Psoas muscle (tissue), 8 donors: ENCODE measurements around the gene ESYT3. TPM values are rescaled to one million over a fixed set of nuclear protein-coding genes. Genes with fewer than 3 reads are reported as not detected.
A peak's percentile ranks its signal among the peaks of the same experiment; 100 is the strongest.
"Not testable (repeated sequence)": the region's sequence is repeated elsewhere in the genome, so short reads cannot be mapped to it uniquely, and the experiment has no call there.

Source experiments
- ATAC-seq, 4 donors: fragments of 200-7000 bp; cut with Tn5 transposase; one replicate each; pipeline ENCODE4 v1.9.1; 2020; ENCODE audit warnings: moderate library complexity in 3 of 4, mild to moderate bottlenecking in 2 of 4
- DNase-seq, 2 donors: peaks; one replicate each; pipeline ENCODE4 v3.0.0-alpha.2; 2020
- H3K27ac ChIP-seq: fragments of 200-600 bp; one replicate; pipeline ENCODE4 v1.8.0; 2022
- H3K27me3 ChIP-seq, 3 donors: fragments of 200-600 bp in 1 of 3; one replicate each; pipeline versions ENCODE4 v1.6.1 to v1.8.0; 2013 to 2022; ENCODE audit warnings: low read length in 2 of 3, mild to moderate bottlenecking in 2 of 3, moderate library complexity in 1 of 3; ENCODE audit not compliant: insufficient read depth in 3 of 3
- H3K36me3 ChIP-seq, 2 donors: fragments of 200-600 bp in 1 of 2; one replicate each; pipeline versions ENCODE4 v1.6.1 to v1.8.0; 2013 to 2022; ENCODE audit warnings: low read depth in 1 of 2, mild to moderate bottlenecking in 1 of 2, moderate library complexity in 1 of 2; ENCODE audit not compliant: insufficient read depth in 1 of 2
- H3K4me1 ChIP-seq: fragments of 200-600 bp; one replicate; pipeline ENCODE4 v1.8.0; 2022
- H3K4me3 ChIP-seq: fragments of 200-600 bp; one replicate; pipeline ENCODE4 v1.8.0; 2022; ENCODE audit warnings: mild to moderate bottlenecking
- H3K9me3 ChIP-seq: fragments of 200-600 bp; one replicate; pipeline ENCODE4 v1.8.0; 2022
- WGBS, 3 donors: extraction: QIAGEN DNeasy Blood & Tissue Kit; methylation state at CpG; one replicate each; pipeline versions ENCODE4 v1.1.6 to v1.1.7; 2013; 5-methylcytosine and 5-hydroxymethylcytosine counted together
- intact Hi-C, 2 donors: fragments of 100-400 bp; cut with DNase I; formaldehyde crosslinking; loops; one replicate each; pipeline versions ENCODE4 v1.11.0 to v1.14.2; 2022
- polyA plus RNA-seq, 3 donors: library from polyadenylated mRNA; stranded (reverse); fragments of 200-250 nt; gene quantifications; one replicate each; pipeline ENCODE4 v1.2.3, GENCODE V29; 2013
- total RNA-seq, 4 donors: library from RNA; stranded (reverse); fragmentation: NEBNext Ultra II Directional in 2 of 4; extraction: Animal tissue kit (Norgen Biotek cat#: 25700) in 2 of 4; gene quantifications; one replicate each; pipeline versions ENCODE4 v1.2.1 to v1.2.4, GENCODE V29; 2021 to 2023
- TF ChIP-seq, protein P1 (sequence below): fragments of 200-600 bp; IDR thresholded peaks from one replicate; pipeline ENCODE4 v1.8.0; 2022; ENCODE audit warnings: antibody characterized with exemption
- donor health status: healthy with polysubstance abuse.
- donor health status: DM: no; HTN: no; CAD: no; lungs with moderate emphysema.
- donor health status: Bipolar disorder and iron deficiency.
- donor health status: healthy.
- donor health status: DM: yes; HTN: yes; CAD: no.
- donor health status: DM: no; HTN: no; CAD: no.
- donor health status: DM: no; HTN: no; CAD: no.
- donor health status: DM: yes; HTN: yes; CAD: no.

ESYT3 gene
- total and polyA plus RNA-seq, 7 donors, result 0.35 to 4.5 (median 2.0) TPM

DNA sequence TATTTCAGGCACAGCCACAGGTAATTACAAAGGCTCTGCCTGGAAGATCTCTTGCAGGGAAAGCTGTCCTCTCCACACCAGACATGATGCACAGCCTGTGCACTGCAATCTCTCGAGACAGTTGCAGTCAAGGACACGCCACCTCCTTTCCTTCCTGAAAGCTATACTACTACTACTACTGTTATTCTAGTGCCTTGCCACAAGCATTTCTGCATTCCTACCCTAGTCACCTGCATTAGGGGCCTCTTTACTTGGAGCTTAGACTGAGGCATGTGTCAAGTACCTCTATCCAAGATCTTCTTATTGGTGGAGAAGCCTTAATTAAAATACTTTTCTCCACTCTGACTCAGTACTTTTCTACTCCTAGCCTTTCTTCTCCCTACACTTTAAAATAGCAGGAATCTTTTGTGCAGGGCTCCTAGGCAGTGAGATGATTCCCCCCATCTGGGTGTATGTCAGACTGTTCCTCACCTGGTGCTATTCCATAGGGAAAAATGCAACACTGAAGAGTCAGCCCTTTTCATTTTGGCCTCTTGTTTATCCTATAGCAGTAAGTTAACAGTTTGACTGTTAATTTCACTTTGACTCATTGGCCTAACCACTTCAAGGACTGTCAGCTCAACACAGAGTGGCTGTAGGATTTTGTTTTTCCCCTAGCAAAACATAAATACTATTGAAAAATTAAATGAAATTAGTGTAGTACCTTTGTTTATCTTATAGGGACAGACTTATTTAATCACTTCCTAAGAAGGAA lies 78.9 kb downstream of the ESYT3 start:
- Histone ChIP-seq H3K4me3 (no peak overlapping the region), H3K9me3 (no peaks in the 10 kb centered on the region), H3K4me1 (peaks cover 5% of the 10 kb centered on the region), H3K27me3 (no peaks in the 10 kb centered on the region), H3K36me3 (peaks cover 4 to 11% of the 10 kb centered on the region in 2 donors), H3K27ac (no peak overlapping the region)
- TF ChIP-seq, protein P1, sequence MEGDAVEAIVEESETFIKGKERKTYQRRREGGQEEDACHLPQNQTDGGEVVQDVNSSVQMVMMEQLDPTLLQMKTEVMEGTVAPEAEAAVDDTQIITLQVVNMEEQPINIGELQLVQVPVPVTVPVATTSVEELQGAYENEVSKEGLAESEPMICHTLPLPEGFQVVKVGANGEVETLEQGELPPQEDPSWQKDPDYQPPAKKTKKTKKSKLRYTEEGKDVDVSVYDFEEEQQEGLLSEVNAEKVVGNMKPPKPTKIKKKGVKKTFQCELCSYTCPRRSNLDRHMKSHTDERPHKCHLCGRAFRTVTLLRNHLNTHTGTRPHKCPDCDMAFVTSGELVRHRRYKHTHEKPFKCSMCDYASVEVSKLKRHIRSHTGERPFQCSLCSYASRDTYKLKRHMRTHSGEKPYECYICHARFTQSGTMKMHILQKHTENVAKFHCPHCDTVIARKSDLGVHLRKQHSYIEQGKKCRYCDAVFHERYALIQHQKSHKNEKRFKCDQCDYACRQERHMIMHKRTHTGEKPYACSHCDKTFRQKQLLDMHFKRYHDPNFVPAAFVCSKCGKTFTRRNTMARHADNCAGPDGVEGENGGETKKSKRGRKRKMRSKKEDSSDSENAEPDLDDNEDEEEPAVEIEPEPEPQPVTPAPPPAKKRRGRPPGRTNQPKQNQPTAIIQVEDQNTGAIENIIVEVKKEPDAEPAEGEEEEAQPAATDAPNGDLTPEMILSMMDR, result no peak
- intact Hi-C loops, result no loop called here
- ATAC-seq (peak in 2 of 4 donors; percentile 26 to 66), DNase-seq (no peak)
- 59 to 73% (median 66%) methylated on average over 2 of the region's 2 CpGs for WGBS, 3 donors

DNA sequence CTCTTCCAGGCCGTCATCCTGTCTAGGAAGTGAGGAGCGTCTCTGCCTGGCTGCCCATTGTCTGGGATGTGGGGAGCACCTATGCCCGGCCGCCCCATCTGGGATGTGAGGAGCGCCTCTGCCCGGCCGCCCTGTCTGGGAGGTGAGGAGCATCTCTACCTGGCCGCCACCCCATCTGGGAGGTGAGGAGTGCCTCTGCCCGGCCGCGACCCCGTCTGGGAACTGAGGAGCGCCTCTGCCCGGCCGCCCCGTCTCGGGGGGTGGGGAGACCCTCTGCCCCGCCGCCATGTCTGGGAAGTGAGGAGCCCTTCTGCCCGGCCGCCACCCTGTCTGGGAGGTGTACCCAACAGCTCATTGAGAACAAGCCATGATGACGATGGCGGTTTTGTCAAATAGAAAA lies 87.0 kb downstream of the ESYT3 start:
- H3K4me1 ChIP-seq, ATAC-seq, DNase-seq, H3K27me3 ChIP-seq, H3K9me3 ChIP-seq, H3K4me3 ChIP-seq, H3K36me3 ChIP-seq, intact Hi-C loops, H3K27ac ChIP-seq: not testable (repeated sequence)
- WGBS, 3 donors, result 96 to 98% (median 98%) methylated on average over 23 of the region's 23 CpGs

Other genes with a start within 250 kb of the ESYT3 start
- gene ARMC8, start 247.3 kb upstream of the ESYT3 start, total RNA-seq, result 10 to 100 TPM; 40.1 to 92.1 (median 60.3) TPM
- 10 to 100 TPM; 25.4 to 38.7 (median 27.5) TPM for gene ARMC8, start 247.3 kb upstream of the ESYT3 start, polyA plus RNA-seq
- gene NME9, start 104.8 kb upstream of the ESYT3 start, total RNA-seq, result 1 to 10 TPM; 1.4 to 3.1 (median 1.7) TPM
- under 1 TPM; 0.04 to 0.80 (median 0.68) TPM for gene NME9, start 104.8 kb upstream of the ESYT3 start, polyA plus RNA-seq
- 100 to 1,000 TPM; 107 to 166 (median 123) TPM for gene MRAS, start 86.0 kb upstream of the ESYT3 start, total RNA-seq
- gene MRAS, start 86.0 kb upstream of the ESYT3 start, polyA plus RNA-seq, result 10 to 100 TPM; 43.8 to 88.9 (median 62.7) TPM
- 10 to 100 TPM; 21.4 to 30.4 (median 24.0) TPM for gene CEP70, start 159.6 kb downstream of the ESYT3 start, total RNA-seq
- gene CEP70, start 159.6 kb downstream of the ESYT3 start, polyA plus RNA-seq, result 10 to 100 TPM in 1 of 3 donors, 1 to 10 TPM in 2; 4.1 to 12.1 (median 7.1) TPM
- 1 to 10 TPM; 2.1 to 3.1 (median 2.3) TPM for gene FAIM, start 174.2 kb downstream of the ESYT3 start, total RNA-seq
- gene FAIM, start 174.2 kb downstream of the ESYT3 start, polyA plus RNA-seq, result 1 to 10 TPM; 2.2 to 3.5 (median 2.5) TPM